Measurements from ENCODE around the gene RAD23B. TPM values are rescaled to one million over a fixed set of nuclear protein-coding genes. Genes with fewer than 3 reads are reported as not detected.

Gene RAD23B
- 93.0 TPM for total RNA-seq

GRCh38 chr9:107282759-107283622, at the start of gene RAD23B:
Gene RAD23B, plus strand, starts transcription at chr9:107283279. Its CDS starts 351 bp downstream, at chr9:107283630.

Other genes with a start within 250 kb of the RAD23B start
- gene KLF4, start 206.5 kb downstream of the RAD23B start, total RNA-seq: 15.4 TPM